Endothelial cell of umbilical vein (primary cell): Measurements from ENCODE around the gene PAQR8.

ENCODE experiments used
- CTCF ChIP-seq, 2 donors: IDR thresholded peaks; 1 replicate in 1 of 2; 2 replicates in 1 of 2; pipeline ENCODE4 v1.5.1; 2011; ENCODE audit warnings: low read length in 2 of 2, mild to moderate bottlenecking in 2 of 2, moderate library complexity in 2 of 2, control low read depth in 1 of 2, inconsistent platforms in 1 of 2, low read depth in 1 of 2; ENCODE audit not compliant: insufficient read depth in 1 of 2; ENCODE audit errors: extremely low read depth in 1 of 2
- EZH2 ChIP-seq: IDR thresholded peaks from 2 replicates; pipeline ENCODE4 v1.6.1; 2012; ENCODE audit warnings: borderline replicate concordance, low read depth, mild to moderate bottlenecking, moderate library complexity, low read length, inconsistent platforms; ENCODE audit not compliant: severe bottlenecking
- FOS ChIP-seq: IDR thresholded peaks from 2 replicates; pipeline ENCODE4 v1.6.1; 2011; ENCODE audit warnings: mild to moderate bottlenecking, low read length, moderate library complexity, borderline replicate concordance; ENCODE audit not compliant: insufficient read depth
- GATA2 ChIP-seq: IDR thresholded peaks from 2 replicates; pipeline ENCODE4 v1.7.0; 2011; ENCODE audit warnings: low read depth, mild to moderate bottlenecking, moderate library complexity, mixed read lengths, low read length; ENCODE audit not compliant: insufficient read length, insufficient read depth
- JUN ChIP-seq: IDR thresholded peaks from 2 replicates; pipeline ENCODE4 v1.6.1; 2011; ENCODE audit warnings: borderline replicate concordance, low read depth; ENCODE audit not compliant: insufficient read length, insufficient read depth
- MAX ChIP-seq: IDR thresholded peaks from 2 replicates; pipeline ENCODE4 v1.6.1; 2011; ENCODE audit not compliant: insufficient read depth, insufficient read length
- MYC ChIP-seq: IDR thresholded peaks from one replicate; pipeline ENCODE4 v1.6.1; 2011; ENCODE audit warnings: mild to moderate bottlenecking, low read depth, low read length
- POLR2A ChIP-seq: IDR thresholded peaks from 2 replicates; pipeline ENCODE4 v1.6.1; 2012; ENCODE audit warnings: low read depth, mild to moderate bottlenecking, control low read depth, low read length
- POLR2AphosphoS5 ChIP-seq: IDR thresholded peaks from 2 replicates; pipeline ENCODE4 v1.6.1; 2012; ENCODE audit warnings: low read depth, mild to moderate bottlenecking, control low read depth, low read length, moderate library complexity; ENCODE audit not compliant: insufficient read depth

- TF ChIP-seq CTCF (IDR thresholded peaks at IDR 0.05; ENCODE audit: extremely low read depth in 1 of 2, insufficient read depth in 1 of 2, low read depth in 1 of 2, low read length in 2 of 2) (no peak), EZH2 (no peak), POLR2A (no peak), MAX (no peak), GATA2 (no peak), POLR2AphosphoS5 (no peak), JUN (no peak), FOS (no peak), MYC (no peak)
Measured at GRCh38 chr6:52381249-52381648, 19.3 kb downstream of the PAQR8 start.
